GM12878 (cell line): ENCODE measurements around the gene PIGU. TPM values are rescaled to one million over a fixed set of nuclear protein-coding genes. Genes with fewer than 3 reads are reported as not detected.

Experiments
- ATF3 ChIP-seq: IDR thresholded peaks from 2 replicates; pipeline ENCODE4 v1.6.1; 2011; ENCODE audit warnings: low read depth, mild to moderate bottlenecking, low read length, moderate library complexity, borderline replicate concordance; ENCODE audit errors: extremely low read depth
- DPF2 ChIP-seq: fragments of 450-650 bp; IDR thresholded peaks from 2 replicates; pipeline ENCODE4 v1.6.1; 2017; ENCODE audit warnings: mild to moderate bottlenecking
- HDGF ChIP-seq: fragments of 450-650 bp; IDR thresholded peaks from 2 replicates; pipeline ENCODE4 v1.6.1; 2016; ENCODE audit warnings: antibody characterized with exemption
- RUNX3 ChIP-seq: IDR thresholded peaks from 2 replicates; pipeline ENCODE4 v1.6.1; 2012; ENCODE audit warnings: low read length, inconsistent platforms
- ZNF217 ChIP-seq: fragments of 450-650 bp; IDR thresholded peaks from 2 replicates; pipeline ENCODE4 v1.6.1; 2017; ENCODE audit warnings: antibody characterized with exemption, mild to moderate bottlenecking
- ZNF687 ChIP-seq: fragments of 450-650 bp; IDR thresholded peaks from 2 replicates; pipeline ENCODE4 v1.6.1; 2017; ENCODE audit warnings: mild to moderate bottlenecking, moderate library complexity
- ZSCAN29 ChIP-seq: fragments of 450-650 bp; IDR thresholded peaks from 2 replicates; pipeline ENCODE4 v1.6.1; 2017; ENCODE audit warnings: mild to moderate bottlenecking, moderate library complexity
- polyA plus RNA-seq, 11 experiments: library from polyadenylated mRNA; depleted of rRNA in 4 of 11; unstranded in 6 of 11; stranded (reverse) in 5 of 11; fragments of >200 nt; fragmentation: Nextera tagmentation in 4 of 11; fragmentation: Illumina TruSeq in 1 of 11; extraction: Ambion mirVana in 4 of 11; extraction: Trizol in 1 of 11; gene quantifications; 1 replicate in 1 of 11; 2 replicates in 10 of 11; pipeline versions ENCODE4 v1.2.1 to v1.2.3, GENCODE V29; 2011 to 2016; ENCODE audit warnings: inconsistent platforms in 2 of 11, missing spikeins in 2 of 11, low read depth in 1 of 11
- total RNA-seq, 4 experiments: library from RNA; depleted of rRNA in 3 of 4; stranded (reverse); fragments of >200 nt in 3 of 4; fragmentation: Illumina TruSeq in 1 of 4; extraction: Trizol in 1 of 4; gene quantifications; 2 replicates each; pipeline versions ENCODE4 v1.2.1 to v1.2.3, GENCODE V29; 2013 to 2021
- TF ChIP-seq, protein P1 (sequence below): IDR thresholded peaks from 2 replicates; pipeline ENCODE4 v1.6.1; 2012; ENCODE audit warnings: low read depth, low read length, improper control_type of control experiment

The PIGU gene
- total and polyA plus RNA-seq, 10 of the 15 experiments (the other 5 are each of a cell fraction or from before 2014, with no cell fraction given): 4.1 to 88.2 (median 25.0) TPM

DNA sequence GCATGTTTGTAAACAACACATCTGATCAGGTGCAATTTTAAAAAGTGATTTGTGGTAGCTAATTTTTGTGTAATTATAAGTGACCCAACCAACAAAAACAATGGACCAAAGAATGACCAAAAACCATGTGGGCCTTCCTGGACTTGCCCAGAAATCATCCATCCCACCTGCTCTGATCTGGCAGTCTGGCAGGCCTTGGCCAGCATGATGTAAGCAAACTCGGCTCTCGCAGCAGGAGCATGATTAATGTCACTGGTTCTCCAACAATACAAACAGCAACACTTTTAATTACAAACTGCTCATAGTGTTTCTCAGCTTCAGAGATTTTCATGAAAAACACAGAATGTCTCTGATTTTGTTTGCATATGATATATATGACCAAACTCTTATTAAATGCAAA lies 43.4 kb upstream of the PIGU start (continued):
- no peak for TF ChIP-seq DPF2
- no peak for TF ChIP-seq HDGF
- peak; percentile 59 for TF ChIP-seq ZNF687
- TF ChIP-seq ATF3: no peak
- TF ChIP-seq, protein P1, sequence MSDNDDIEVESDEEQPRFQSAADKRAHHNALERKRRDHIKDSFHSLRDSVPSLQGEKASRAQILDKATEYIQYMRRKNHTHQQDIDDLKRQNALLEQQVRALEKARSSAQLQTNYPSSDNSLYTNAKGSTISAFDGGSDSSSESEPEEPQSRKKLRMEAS: no peak
- TF ChIP-seq RUNX3: no peak
- TF ChIP-seq ZNF217: 0 out of 2 replicates have a peak, but pooled peaks have one; percentile 15
- no peak for TF ChIP-seq ZSCAN29
- TF ChIP-seq, all 136 proteins: peak for 4
